Upper lobe of left lung (tissue), 4 donors: Measurements from ENCODE around the gene GCNT4.

Experiments
- EP300 ChIP-seq, 4 donors: sonication (generic); formaldehyde crosslinking; IDR thresholded peaks; one replicate each; pipeline ENCODE4 v1.5.1; 2017; ENCODE audit warnings: antibody characterized with exemption in 4 of 4, control low read depth in 2 of 4
- TF ChIP-seq, protein P1 (sequence below), 6 experiments: fragments of 450-650 bp in 4 of 6; fragments of 200-600 bp in 2 of 6; sonication (generic) in 2 of 6; IDR thresholded peaks; one replicate each; pipeline ENCODE4 v1.5.1; 2016 to 2019; ENCODE audit warnings: antibody characterized with exemption in 6 of 6

DNA sequence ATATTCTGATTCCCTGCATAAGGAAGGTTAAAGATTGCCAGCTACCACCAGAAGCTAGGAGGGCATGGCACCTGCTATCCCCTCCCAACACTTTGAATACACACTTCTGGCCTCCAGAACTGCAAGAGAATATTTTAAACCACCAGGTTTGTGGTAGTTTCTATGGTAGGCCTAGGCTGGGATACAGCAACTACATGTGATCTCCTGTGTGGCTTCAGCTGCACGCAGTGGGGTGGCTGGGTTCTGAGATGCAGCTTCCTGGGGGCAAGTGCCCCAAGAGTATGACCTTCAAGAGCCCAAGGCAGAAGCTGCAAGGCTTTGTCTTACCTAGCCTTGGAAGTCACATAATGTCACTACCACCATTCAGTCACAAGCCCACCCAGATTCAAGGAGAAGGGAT, 39.6 kb downstream of the GCNT4 start:
- TF ChIP-seq, protein P1, sequence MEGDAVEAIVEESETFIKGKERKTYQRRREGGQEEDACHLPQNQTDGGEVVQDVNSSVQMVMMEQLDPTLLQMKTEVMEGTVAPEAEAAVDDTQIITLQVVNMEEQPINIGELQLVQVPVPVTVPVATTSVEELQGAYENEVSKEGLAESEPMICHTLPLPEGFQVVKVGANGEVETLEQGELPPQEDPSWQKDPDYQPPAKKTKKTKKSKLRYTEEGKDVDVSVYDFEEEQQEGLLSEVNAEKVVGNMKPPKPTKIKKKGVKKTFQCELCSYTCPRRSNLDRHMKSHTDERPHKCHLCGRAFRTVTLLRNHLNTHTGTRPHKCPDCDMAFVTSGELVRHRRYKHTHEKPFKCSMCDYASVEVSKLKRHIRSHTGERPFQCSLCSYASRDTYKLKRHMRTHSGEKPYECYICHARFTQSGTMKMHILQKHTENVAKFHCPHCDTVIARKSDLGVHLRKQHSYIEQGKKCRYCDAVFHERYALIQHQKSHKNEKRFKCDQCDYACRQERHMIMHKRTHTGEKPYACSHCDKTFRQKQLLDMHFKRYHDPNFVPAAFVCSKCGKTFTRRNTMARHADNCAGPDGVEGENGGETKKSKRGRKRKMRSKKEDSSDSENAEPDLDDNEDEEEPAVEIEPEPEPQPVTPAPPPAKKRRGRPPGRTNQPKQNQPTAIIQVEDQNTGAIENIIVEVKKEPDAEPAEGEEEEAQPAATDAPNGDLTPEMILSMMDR (IDR thresholded peaks at IDR 0.05) = no peak
- no peak for TF ChIP-seq EP300 (IDR thresholded peaks at IDR 0.05)
